WI38 (cell line): Measurements from ENCODE around the gene KCNK4.

ENCODE experiments used
- H3K4me3 ChIP-seq: 2 replicates; pipeline ENCODE4 v1.5.1; 2011; ENCODE audit warnings: low read depth, mild to moderate bottlenecking, control low read depth, low read length
- TF ChIP-seq, protein P1 (sequence below): IDR thresholded peaks from 2 replicates; pipeline ENCODE4 v1.5.1; 2012; ENCODE audit warnings: low read depth, mild to moderate bottlenecking, control low read depth, low read length

The KCNK4 gene

GRCh38 chr11:64267207-64267945 is 23.7 kb upstream of the KCNK4 start:
- no peak overlapping the region for H3K4me3 ChIP-seq
- TF ChIP-seq, protein P1, sequence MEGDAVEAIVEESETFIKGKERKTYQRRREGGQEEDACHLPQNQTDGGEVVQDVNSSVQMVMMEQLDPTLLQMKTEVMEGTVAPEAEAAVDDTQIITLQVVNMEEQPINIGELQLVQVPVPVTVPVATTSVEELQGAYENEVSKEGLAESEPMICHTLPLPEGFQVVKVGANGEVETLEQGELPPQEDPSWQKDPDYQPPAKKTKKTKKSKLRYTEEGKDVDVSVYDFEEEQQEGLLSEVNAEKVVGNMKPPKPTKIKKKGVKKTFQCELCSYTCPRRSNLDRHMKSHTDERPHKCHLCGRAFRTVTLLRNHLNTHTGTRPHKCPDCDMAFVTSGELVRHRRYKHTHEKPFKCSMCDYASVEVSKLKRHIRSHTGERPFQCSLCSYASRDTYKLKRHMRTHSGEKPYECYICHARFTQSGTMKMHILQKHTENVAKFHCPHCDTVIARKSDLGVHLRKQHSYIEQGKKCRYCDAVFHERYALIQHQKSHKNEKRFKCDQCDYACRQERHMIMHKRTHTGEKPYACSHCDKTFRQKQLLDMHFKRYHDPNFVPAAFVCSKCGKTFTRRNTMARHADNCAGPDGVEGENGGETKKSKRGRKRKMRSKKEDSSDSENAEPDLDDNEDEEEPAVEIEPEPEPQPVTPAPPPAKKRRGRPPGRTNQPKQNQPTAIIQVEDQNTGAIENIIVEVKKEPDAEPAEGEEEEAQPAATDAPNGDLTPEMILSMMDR: no peak

- peak overlapping the region; percentile 64 for H3K4me3 ChIP-seq
- TF ChIP-seq, protein P1: no peak
These were observed 22.8 kb upstream of the KCNK4 start for GRCh38 chr11:64268025-64268892.

GRCh38 chr11:64268893-64269539 is 22.1 kb upstream of the KCNK4 start:
- peak overlapping the region; percentile 64 for H3K4me3 ChIP-seq
- TF ChIP-seq, protein P1: no peak

- TF ChIP-seq, protein P1: no peak
- H3K4me3 ChIP-seq: peak overlapping the region; percentile 64
These were observed 21.4 kb upstream of the KCNK4 start for GRCh38 chr11:64269540-64270220.

- H3K4me3 ChIP-seq: no peak overlapping the region
- TF ChIP-seq, protein P1: no peak
These were observed 15.9 kb upstream of the KCNK4 start for GRCh38 chr11:64275031-64275800.

GRCh38 chr11:64275841-64276240 is 15.3 kb upstream of the KCNK4 start:
- TF ChIP-seq, protein P1: no peak
- no peak overlapping the region for H3K4me3 ChIP-seq
